ENCODE results near the gene BICD2. TPM values are rescaled to one million over a fixed set of nuclear protein-coding genes. Genes with fewer than 3 reads are reported as not detected.

Gene BICD2
- total RNA-seq, 4 donors from 2014 or later: 42.3 to 75.3 (median 51.8) TPM

DNA sequence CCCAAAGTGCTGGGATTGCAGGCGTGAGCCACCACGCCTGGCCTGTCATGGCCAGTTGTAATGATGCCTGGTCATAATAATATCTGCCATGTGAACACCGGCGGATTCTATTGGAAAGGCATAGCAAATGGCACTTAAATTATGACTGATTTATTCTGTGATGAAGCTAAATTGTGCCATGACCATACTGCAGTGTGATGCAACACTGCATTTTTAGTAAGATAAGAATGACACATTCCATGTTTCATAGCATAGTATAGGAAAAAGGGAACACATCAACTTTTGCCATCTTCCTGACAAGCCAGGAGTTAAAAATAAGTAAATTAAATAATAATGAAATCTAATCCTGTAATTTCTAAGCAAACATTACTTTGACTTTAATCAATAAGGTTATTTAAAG is 30.4 kb upstream of the BICD2 start:
- TF ChIP-seq, protein P1, sequence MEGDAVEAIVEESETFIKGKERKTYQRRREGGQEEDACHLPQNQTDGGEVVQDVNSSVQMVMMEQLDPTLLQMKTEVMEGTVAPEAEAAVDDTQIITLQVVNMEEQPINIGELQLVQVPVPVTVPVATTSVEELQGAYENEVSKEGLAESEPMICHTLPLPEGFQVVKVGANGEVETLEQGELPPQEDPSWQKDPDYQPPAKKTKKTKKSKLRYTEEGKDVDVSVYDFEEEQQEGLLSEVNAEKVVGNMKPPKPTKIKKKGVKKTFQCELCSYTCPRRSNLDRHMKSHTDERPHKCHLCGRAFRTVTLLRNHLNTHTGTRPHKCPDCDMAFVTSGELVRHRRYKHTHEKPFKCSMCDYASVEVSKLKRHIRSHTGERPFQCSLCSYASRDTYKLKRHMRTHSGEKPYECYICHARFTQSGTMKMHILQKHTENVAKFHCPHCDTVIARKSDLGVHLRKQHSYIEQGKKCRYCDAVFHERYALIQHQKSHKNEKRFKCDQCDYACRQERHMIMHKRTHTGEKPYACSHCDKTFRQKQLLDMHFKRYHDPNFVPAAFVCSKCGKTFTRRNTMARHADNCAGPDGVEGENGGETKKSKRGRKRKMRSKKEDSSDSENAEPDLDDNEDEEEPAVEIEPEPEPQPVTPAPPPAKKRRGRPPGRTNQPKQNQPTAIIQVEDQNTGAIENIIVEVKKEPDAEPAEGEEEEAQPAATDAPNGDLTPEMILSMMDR (IDR thresholded peaks at IDR 0.05): no peak
- TF ChIP-seq POLR2A (IDR thresholded peaks at IDR 0.05): no peak
- no peak for TF ChIP-seq POLR2AphosphoS5 (IDR thresholded peaks at IDR 0.05)
- no peak for TF ChIP-seq EP300 (IDR thresholded peaks at IDR 0.05)
- Histone ChIP-seq H3K27ac (no peak overlapping the region), H3K36me3 (no peaks in the 10 kb centered on the region), H3K27me3 (peaks cover 50% of the 10 kb centered on the region), H3K4me1 (peaks cover 0 to 6% (median 0%) of the 10 kb centered on the region in 3 donors), H3K4me3 (no peak overlapping the region), H3K9me3 (no peaks in the 10 kb centered on the region)
- ATAC-seq: no peak
- 94% methylated on average over 2 of the region's 4 CpGs; no CpG with 5 or more reads in 1 of the 2 donors for WGBS, 2 donors (ENCODE audit: low coverage in 1 of 2)

DNA sequence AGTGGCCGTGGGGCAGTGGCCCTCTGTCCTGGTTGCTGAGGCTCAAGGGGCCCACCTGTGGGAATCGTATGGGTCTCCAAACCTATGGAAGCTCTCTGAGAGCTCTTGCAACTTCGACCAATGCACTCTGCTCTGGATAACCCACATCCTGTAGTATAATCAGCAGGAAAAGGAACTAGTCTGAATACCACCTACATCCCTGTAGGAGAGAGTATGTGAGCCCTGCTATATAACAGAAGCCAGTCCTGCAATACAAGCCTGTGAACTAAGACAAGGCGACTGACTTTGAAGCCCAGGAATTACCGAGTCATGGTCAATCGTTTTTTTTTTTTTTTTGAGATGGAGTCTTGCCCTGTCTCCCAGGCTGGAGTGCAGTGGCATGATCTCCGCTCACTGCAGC is 29.8 kb upstream of the BICD2 start:
- H3K27ac ChIP-seq: no peak overlapping the region
- no peaks in the 10 kb centered on the region for H3K36me3 ChIP-seq
- WGBS, 2 donors (ENCODE audit: low coverage in 1 of 2): 69 to 75% methylated on average over 6 of the region's 7 CpGs
- H3K27me3 ChIP-seq: peaks cover 49% of the 10 kb centered on the region
- H3K9me3 ChIP-seq: no peaks in the 10 kb centered on the region
- no peak for TF ChIP-seq EP300 (IDR thresholded peaks at IDR 0.05)
- TF ChIP-seq, protein P1 (IDR thresholded peaks at IDR 0.05): no peak
- no peak for TF ChIP-seq POLR2A (IDR thresholded peaks at IDR 0.05)
- no peak for TF ChIP-seq POLR2AphosphoS5 (IDR thresholded peaks at IDR 0.05)
- no peak overlapping the region for H3K4me3 ChIP-seq
- peaks cover 0 to 6% (median 0%) of the 10 kb centered on the region in 3 donors for H3K4me1 ChIP-seq
- no peak for ATAC-seq

DNA sequence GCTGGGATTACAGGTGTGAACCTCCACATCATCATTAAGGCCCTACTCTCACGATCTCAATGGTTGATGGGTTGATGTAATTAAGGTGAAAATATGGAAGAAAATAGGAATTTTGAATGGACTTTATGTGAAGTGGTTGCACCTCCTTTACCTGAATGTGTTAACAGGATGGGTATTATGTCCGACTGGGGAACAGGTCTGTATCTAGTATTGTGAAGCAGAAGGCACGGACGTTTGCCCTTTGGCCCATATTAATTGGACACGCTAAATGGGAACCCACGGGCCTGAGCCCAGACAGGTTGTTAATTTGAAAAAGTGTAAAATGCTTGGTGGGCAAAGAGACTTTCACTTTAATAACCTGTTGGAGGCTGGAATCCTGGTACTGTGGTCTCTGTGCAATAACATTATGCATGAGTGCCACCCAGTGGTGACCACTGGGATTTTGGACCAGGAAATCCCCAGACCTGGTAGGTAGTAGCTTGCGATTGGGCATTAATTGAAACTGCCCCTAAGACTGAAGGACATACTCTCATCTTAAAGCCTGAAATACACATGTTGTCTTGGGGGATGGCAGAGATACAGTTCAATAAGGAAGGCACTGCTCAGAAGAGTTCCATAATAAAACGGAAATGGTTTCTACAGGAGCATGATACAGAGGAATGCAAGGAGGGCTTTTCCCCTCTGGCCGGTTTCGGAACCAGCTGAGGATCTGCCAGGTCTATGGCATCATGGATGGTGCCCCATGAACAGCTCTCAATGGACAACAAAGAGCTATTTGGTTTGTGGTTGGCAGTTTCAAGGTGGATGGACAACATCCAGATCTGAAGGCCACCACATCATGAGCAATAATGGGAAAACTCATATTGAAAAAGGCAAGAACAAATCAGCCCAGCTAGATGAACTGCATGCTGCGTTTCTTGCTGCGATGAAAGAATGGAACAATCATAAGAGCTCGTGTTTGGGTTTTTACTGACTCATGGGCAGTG is 26.2 kb upstream of the BICD2 start:
- no peak for TF ChIP-seq POLR2AphosphoS5 (IDR thresholded peaks at IDR 0.05)
- no peak for TF ChIP-seq EP300 (IDR thresholded peaks at IDR 0.05)
- no peak for TF ChIP-seq POLR2A (IDR thresholded peaks at IDR 0.05)
- TF ChIP-seq, protein P1 (IDR thresholded peaks at IDR 0.05): peak; percentile 77 to 88 (median 86)
- no peak overlapping the region for H3K4me3 ChIP-seq

DNA sequence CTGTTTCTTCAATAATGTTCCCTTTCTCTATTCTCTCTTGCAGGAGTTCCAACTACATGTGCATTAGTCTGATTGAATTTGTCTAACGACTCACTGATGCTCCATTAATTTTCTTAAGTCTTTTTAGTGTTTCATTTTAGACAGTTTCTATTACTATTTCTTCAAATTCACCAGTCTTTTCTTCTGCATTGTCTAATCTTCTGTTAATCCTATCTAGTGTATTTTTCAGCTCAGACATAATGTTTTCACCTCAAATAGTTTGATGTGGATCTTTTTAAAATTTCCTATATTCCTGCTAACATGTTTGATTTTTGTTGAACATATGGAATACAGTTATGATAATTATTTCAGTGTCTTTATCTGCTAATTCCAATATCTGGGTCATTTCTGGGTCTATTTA is 21.7 kb upstream of the BICD2 start:
- H3K9me3 ChIP-seq: peaks cover 0 to 7% (median 0%) of the 10 kb centered on the region in 3 donors
- no peak overlapping the region for H3K27ac ChIP-seq
- H3K36me3 ChIP-seq: no peaks in the 10 kb centered on the region
- 70 to 83% methylated on average over 1 of the region's 1 CpG for WGBS, 2 donors (ENCODE audit: low coverage in 1 of 2)
- no peak for ATAC-seq
- no peak overlapping the region for H3K4me3 ChIP-seq
- H3K4me1 ChIP-seq: peaks cover 0 to 6% (median 0%) of the 10 kb centered on the region in 3 donors
- TF ChIP-seq POLR2AphosphoS5 (IDR thresholded peaks at IDR 0.05) (no peak), EP300 (IDR thresholded peaks at IDR 0.05) (no peak), POLR2A (IDR thresholded peaks at IDR 0.05) (no peak)
- TF ChIP-seq, protein P1 (IDR thresholded peaks at IDR 0.05): no peak
- peaks cover 6% of the 10 kb centered on the region for H3K27me3 ChIP-seq

More for the DNA sequence above, 26.2 kb upstream of the BICD2 start:
- no peaks in the 10 kb centered on the region for H3K36me3 ChIP-seq
- 23 to 45% methylated on average over 7 to 8 of the region's 13 CpGs for WGBS, 2 donors (ENCODE audit: low coverage in 1 of 2)
- peaks cover 0 to 5% (median 0%) of the 10 kb centered on the region in 3 donors for H3K9me3 ChIP-seq
- peaks cover 24% of the 10 kb centered on the region for H3K27me3 ChIP-seq
- no peak overlapping the region for H3K27ac ChIP-seq
- peaks cover 0 to 6% (median 0%) of the 10 kb centered on the region in 3 donors for H3K4me1 ChIP-seq
- ATAC-seq: peak; percentile 91
